Suprapubic skin (tissue), 4 donors: ENCODE results near the gene ASCL5.

ENCODE experiments used
- CTCF ChIP-seq, 2 donors: fragments of 200-600 bp in 1 of 2; fragments of 450-650 bp in 1 of 2; sonication (generic) in 1 of 2; IDR thresholded peaks; one replicate each; pipeline ENCODE4 v1.5.1; 2016 to 2019; ENCODE audit warnings: antibody characterized with exemption in 2 of 2, mild to moderate bottlenecking in 1 of 2, moderate library complexity in 1 of 2
- POLR2A ChIP-seq, 2 donors: fragments of 450-650 bp; IDR thresholded peaks; one replicate each; pipeline ENCODE4 v1.6.1; 2017; ENCODE audit warnings: antibody characterized with exemption in 2 of 2, mild to moderate bottlenecking in 2 of 2, moderate library complexity in 2 of 2
- POLR2AphosphoS5 ChIP-seq, 3 donors: sonication (generic); formaldehyde crosslinking; IDR thresholded peaks; one replicate each; pipeline ENCODE4 v1.6.1; 2017; ENCODE audit warnings: antibody characterized with exemption in 3 of 3

GRCh38 chr1:201066986-201067385 lies 60.0 kb downstream of the ASCL5 start:
- TF ChIP-seq CTCF (IDR thresholded peaks at IDR 0.05) (no peak), POLR2AphosphoS5 (IDR thresholded peaks at IDR 0.05) (no peak), POLR2A (IDR thresholded peaks at IDR 0.05) (no peak)
